ENCODE measurements around the gene HOXB7. TPM values are rescaled to one million over a fixed set of nuclear protein-coding genes. Genes with fewer than 3 reads are reported as not detected.

The HOXB7 gene
- total and polyA plus RNA-seq, 4 donors, result 0.08 to 0.31 (median 0.27) TPM

GRCh38 chr17:48639136-48639535, 28.3 kb upstream of the HOXB7 start:
- WGBS, result 19% methylated on average over 5 of the region's 5 CpGs
- TF ChIP-seq RAD21 (IDR thresholded peaks at IDR 0.05), result no peak
- no peak for TF ChIP-seq ATF3 (IDR thresholded peaks at IDR 0.05)
- no peak for TF ChIP-seq HNF4G (IDR thresholded peaks at IDR 0.05)
- TF ChIP-seq EGR1 (IDR thresholded peaks at IDR 0.05; ENCODE audit: low read depth in 2 of 2), result no peak
- no peak for TF ChIP-seq TAF1 (conservative IDR thresholded peaks at IDR 0.05)
- TF ChIP-seq REST (IDR thresholded peaks at IDR 0.05), result no peak
- TF ChIP-seq FOXA1 (IDR thresholded peaks at IDR 0.05), result no peak
- Histone ChIP-seq H3K9me3 (ENCODE audit: control insufficient read depth in 4 of 4, low read length in 3 of 4) (no peaks in the 10 kb centered on the region), H3K9ac (ENCODE audit: low read depth in 1 of 2, low read length in 2 of 2) (no peak overlapping the region), H3K4me3 (ENCODE audit: low read depth in 1 of 3, low read length in 3 of 3) (no peak overlapping the region), H3K27ac (ENCODE audit: low read depth in 1 of 2, low read length in 2 of 2) (no peak overlapping the region), H3K4me1 (ENCODE audit: control insufficient read depth in 4 of 4, insufficient read depth in 4 of 4, low read length in 3 of 4) (no peaks in the 10 kb centered on the region), H3K36me3 (ENCODE audit: control insufficient read depth in 4 of 4, insufficient read depth in 3 of 4, low read depth in 1 of 4, low read length in 3 of 4) (no peaks in the 10 kb centered on the region), H3K27me3 (ENCODE audit: control insufficient read depth in 4 of 4, insufficient read depth in 4 of 4, low read length in 3 of 4) (peaks cover 22 to 51% (median 25%) of the 10 kb centered on the region in 4 donors)
- DNase-seq (ENCODE audit: low spot score), result no peak

- DNase-seq (ENCODE audit: low spot score), result no peak
- H3K4me1 ChIP-seq (ENCODE audit: control insufficient read depth in 4 of 4, insufficient read depth in 4 of 4, low read length in 3 of 4), result peaks cover 0 to 3% (median 0%) of the 10 kb centered on the region in 4 donors
- no peaks in the 10 kb centered on the region for H3K36me3 ChIP-seq (ENCODE audit: control insufficient read depth in 4 of 4, insufficient read depth in 3 of 4, low read depth in 1 of 4, low read length in 3 of 4)
- peaks cover 24 to 51% (median 26%) of the 10 kb centered on the region in 4 donors for H3K27me3 ChIP-seq (ENCODE audit: control insufficient read depth in 4 of 4, insufficient read depth in 4 of 4, low read length in 3 of 4)
- no peaks in the 10 kb centered on the region for H3K9me3 ChIP-seq (ENCODE audit: control insufficient read depth in 4 of 4, low read length in 3 of 4)
- H3K9ac ChIP-seq (ENCODE audit: low read depth in 1 of 2, low read length in 2 of 2), result no peak overlapping the region
- H3K4me3 ChIP-seq (ENCODE audit: low read depth in 1 of 3, low read length in 3 of 3), result no peak overlapping the region
- TF ChIP-seq JUND (IDR thresholded peaks at IDR 0.05) (no peak), YY1 (IDR thresholded peaks at IDR 0.05) (no peak), ATF3 (IDR thresholded peaks at IDR 0.05) (no peak), REST (IDR thresholded peaks at IDR 0.05) (no peak), NR2F2 (IDR thresholded peaks at IDR 0.05) (no peak), EGR1 (IDR thresholded peaks at IDR 0.05; ENCODE audit: low read depth in 2 of 2) (no peak)
- 28% methylated on average over 18 of the region's 18 CpGs for WGBS
- no peak overlapping the region for H3K27ac ChIP-seq (ENCODE audit: low read depth in 1 of 2, low read length in 2 of 2)
Measured at GRCh38 chr17:48637323-48638260, 26.8 kb upstream of the HOXB7 start.

Data from liver (tissue), 9 donors.